HCT116 (cell line): Measurements from ENCODE around the gene CEBPA. TPM values are rescaled to one million over a fixed set of nuclear protein-coding genes. Genes with fewer than 3 reads are reported as not detected.

Source experiments
- ATAC-seq: fragments of 200-7000 bp; cut with Tn5 transposase; 2 replicates; pipeline ENCODE4 v1.9.1; 2020; ENCODE audit warnings: mild to moderate bottlenecking, moderate library complexity
- BruUV-seq: library from RNA; stranded (reverse); fragments of 400-500 nt; replicated peaks from 2 replicates; lab custom pipeline; 2021; lab: Mats Ljungman, UMichigan
- CTCF ChIA-PET: fragments of 300-600 bp; sonication (Branson Sonifier 250); formaldehyde crosslinking; loops from one replicate; lab custom pipeline; 2021; ENCODE audit warnings: antibody characterized with exemption; lab: Charles Lee
- POLR2A ChIA-PET: fragments of 300-600, 350-600 bp; sonication (Branson Sonifier 250); formaldehyde crosslinking; loops from one replicate; lab custom pipeline; 2021; ENCODE audit warnings: antibody characterized with exemption; lab: Charles Lee
- RAD21 ChIA-PET, 2 experiments: fragments of 300-600 bp; sonication (Branson Sonifier 250); formaldehyde crosslinking; loops; one replicate each; lab custom pipeline; 2023; ENCODE audit warnings: low total read pairs in 2 of 2; ENCODE audit not compliant: uncharacterized antibody in 2 of 2, unreplicated experiment in 2 of 2, low non-redundant PET in 1 of 2; lab: Charles Lee
- DNase-seq: peaks from one replicate; pipeline ENCODE4 v3.0.0-alpha.2; 2010; ENCODE audit warnings: low read depth, low spot score
- H2AFZ ChIP-seq: fragments of 200-600 bp; shearing (Covaris generic), sonication (generic); 2 replicates; pipeline ENCODE4 v1.6.1; 2017; ENCODE audit warnings: low read depth, mixed run types, mixed read lengths, antibody characterized with exemption, low read length; ENCODE audit not compliant: poor library complexity, severe bottlenecking
- H3K27ac ChIP-seq: 2 replicates; pipeline ENCODE4 v1.5.1; 2012; ENCODE audit warnings: low read depth, low read length
- H3K27me3 ChIP-seq: fragments of 200-600 bp; sonication (generic); 2 replicates; pipeline ENCODE4 v1.6.1; 2016; ENCODE audit warnings: mixed run types, low read length, mixed read lengths; ENCODE audit not compliant: insufficient read depth
- H3K36me3 ChIP-seq, 2 experiments: fragments of 200-500 bp in 1 of 2; fragments of 200-600 bp in 1 of 2; sonication (Bioruptor generic) in 1 of 2; sonication (generic) in 1 of 2; 2 replicates each; pipeline versions ENCODE4 v1.5.1 to v1.6.1; 2014 to 2016; ENCODE audit warnings: low read length in 2 of 2, inconsistent platforms in 1 of 2, mixed read lengths in 1 of 2, mixed run types in 1 of 2; ENCODE audit not compliant: insufficient read depth in 2 of 2, control insufficient read depth in 1 of 2
- H3K4me1 ChIP-seq, 2 experiments: fragments of 200-600 bp in 1 of 2; sonication (generic) in 1 of 2; 2 replicates each; pipeline versions ENCODE4 v1.5.1 to v1.6.1; 2012 to 2017; ENCODE audit warnings: low read length in 2 of 2, inconsistent platforms in 1 of 2, mild to moderate bottlenecking in 1 of 2, mixed read lengths in 1 of 2, mixed run types in 1 of 2, moderate library complexity in 1 of 2; ENCODE audit not compliant: insufficient read depth in 2 of 2, control insufficient read depth in 1 of 2
- H3K4me2 ChIP-seq: fragments of 200-600 bp; sonication (generic); 2 replicates; pipeline ENCODE4 v1.6.1; 2017; ENCODE audit warnings: mixed run types, low read length, mixed read lengths
- H3K4me3 ChIP-seq, 2 experiments: fragments of 200-600 bp in 1 of 2; sonication (generic) in 1 of 2; replicated peaks in 1 of 2; 2 replicates each; pipeline ENCODE4 v1.5.1; 2011 to 2016; ENCODE audit warnings: low read length in 2 of 2, control low read depth in 1 of 2, low read depth in 1 of 2, mild to moderate bottlenecking in 1 of 2, mixed read lengths in 1 of 2, mixed run types in 1 of 2
- H3K79me2 ChIP-seq: fragments of 200-600 bp; sonication (generic); 2 replicates; pipeline ENCODE4 v1.6.1; 2017; ENCODE audit warnings: mild to moderate bottlenecking, mixed run types, low read length, moderate library complexity, mixed read lengths; ENCODE audit not compliant: insufficient read depth
- H3K9ac ChIP-seq: fragments of 200-600 bp; sonication (generic); 2 replicates; pipeline ENCODE4 v1.6.1; 2016; ENCODE audit warnings: low read length, mixed read lengths
- H3K9me2 ChIP-seq: fragments of 200-600 bp; sonication (generic), shearing (Covaris generic); 2 replicates; pipeline ENCODE4 v1.6.1; 2017; ENCODE audit warnings: mixed run types, mild to moderate bottlenecking, moderate library complexity; ENCODE audit not compliant: insufficient read depth
- H3K9me3 ChIP-seq, 2 experiments: fragments of 200-500 bp in 1 of 2; fragments of 200-600 bp in 1 of 2; sonication (Bioruptor generic) in 1 of 2; sonication (generic) in 1 of 2; 2 replicates each; pipeline ENCODE4 v1.6.1; 2014 to 2017; ENCODE audit warnings: low read length in 2 of 2, mixed read lengths in 2 of 2, inconsistent platforms in 1 of 2, low read depth in 1 of 2, mild to moderate bottlenecking in 1 of 2, mixed run types in 1 of 2, moderate library complexity in 1 of 2; ENCODE audit not compliant: control insufficient read depth in 1 of 2, insufficient read depth in 1 of 2
- H4K20me1 ChIP-seq: fragments of 200-600 bp; sonication (generic), shearing (Covaris generic); 2 replicates; pipeline ENCODE4 v1.6.1; 2017; ENCODE audit warnings: mixed run types, mild to moderate bottlenecking, moderate library complexity; ENCODE audit not compliant: insufficient read depth
- CBX3 ChIP-seq: IDR thresholded peaks from 2 replicates; pipeline ENCODE4 v1.6.1; 2012; ENCODE audit warnings: low read depth
- CEBPB ChIP-seq: IDR thresholded peaks from 2 replicates; pipeline ENCODE4 v1.6.1; 2012; ENCODE audit warnings: low read depth
- EGR1 ChIP-seq: IDR thresholded peaks from 2 replicates; pipeline ENCODE4 v1.6.1; 2012; ENCODE audit warnings: low read depth
- ELF1 ChIP-seq: IDR thresholded peaks from 2 replicates; pipeline ENCODE4 v1.6.1; 2012; ENCODE audit warnings: low read depth, borderline replicate concordance
- EZH2 ChIP-seq: fragments of 200-600 bp; sonication (generic); IDR thresholded peaks from 2 replicates; pipeline ENCODE4 v1.6.1; 2017; ENCODE audit warnings: antibody characterized with exemption, mixed run types
- EZH2phosphoT487 ChIP-seq: fragments of 200-600 bp; IDR thresholded peaks from 2 replicates; pipeline ENCODE4 v1.6.1; 2018; ENCODE audit warnings: antibody characterized with exemption, borderline replicate concordance
- JUND ChIP-seq: IDR thresholded peaks from 2 replicates; pipeline ENCODE4 v1.6.1; 2012
- POLR2A ChIP-seq: IDR thresholded peaks from 2 replicates; pipeline ENCODE4 v1.7.0; 2011; ENCODE audit warnings: borderline replicate concordance; ENCODE audit not compliant: insufficient read depth, insufficient read length; ENCODE audit errors: extremely low read depth
- POLR2AphosphoS5 ChIP-seq: IDR thresholded peaks from 2 replicates; pipeline ENCODE4 v1.6.1; 2011; ENCODE audit warnings: mild to moderate bottlenecking, low read depth, low read length, moderate library complexity
- RAD21 ChIP-seq: IDR thresholded peaks from 2 replicates; pipeline ENCODE4 v1.6.1; 2012; ENCODE audit warnings: low read depth, mild to moderate bottlenecking
- REST ChIP-seq: IDR thresholded peaks from 2 replicates; pipeline ENCODE4 v1.6.1; 2012; ENCODE audit warnings: low read depth
- SP1 ChIP-seq: IDR thresholded peaks from 2 replicates; pipeline ENCODE4 v1.6.1; 2012; ENCODE audit warnings: low read depth
- SRF ChIP-seq: IDR thresholded peaks from 2 replicates; pipeline ENCODE4 v1.6.1; 2012; ENCODE audit warnings: low read depth
- TCF7L2 ChIP-seq: IDR thresholded peaks from 2 replicates; pipeline ENCODE4 v1.7.0; 2011; ENCODE audit warnings: borderline replicate concordance, inconsistent platforms; ENCODE audit not compliant: insufficient read depth, insufficient read length; ENCODE audit errors: extremely low read depth
- YY1 ChIP-seq: IDR thresholded peaks from 2 replicates; pipeline ENCODE4 v1.6.1; 2011; ENCODE audit warnings: low read length, low read depth, moderate library complexity, mild to moderate bottlenecking; ENCODE audit not compliant: insufficient replicate concordance; ENCODE audit errors: extremely low read depth
- ZFX ChIP-seq: fragments of 450-650 bp; IDR thresholded peaks from 2 replicates; pipeline ENCODE4 v1.6.1; 2017
- ZNF274 ChIP-seq: fragments of 200-500 bp; sonication (Bioruptor generic); IDR thresholded peaks from 2 replicates; pipeline ENCODE4 v1.6.1; 2014; ENCODE audit warnings: mild to moderate bottlenecking, low read depth, low read length, inconsistent platforms
- intact Hi-C: fragments of 100-400 bp; cut with micrococcal nuclease; formaldehyde crosslinking; loops from 2 replicates; pipeline ENCODE4 v1.10.0; 2022
- total RNA-seq: library from RNA; stranded (reverse); gene quantifications from one replicate; pipeline ENCODE4 v1.2.1, GENCODE V29; 2021; ENCODE audit not compliant: unreplicated experiment
- TF ChIP-seq, protein P1 (sequence below), 3 experiments: fragments of 200-600 bp in 1 of 3; sonication (generic) in 1 of 3; IDR thresholded peaks in 2 of 3; conservative IDR thresholded peaks in 1 of 3; 2 replicates each; pipeline ENCODE4 v1.5.1; 2012 to 2017; ENCODE audit warnings: low read depth in 2 of 3, low read length in 2 of 3, antibody characterized with exemption in 1 of 3, borderline replicate concordance in 1 of 3, control low read depth in 1 of 3, mild to moderate bottlenecking in 1 of 3, mixed read lengths in 1 of 3, mixed run types in 1 of 3, moderate library complexity in 1 of 3; ENCODE audit not compliant: insufficient read depth in 1 of 3
- TF ChIP-seq, protein P2 (sequence below): IDR thresholded peaks from 2 replicates; pipeline ENCODE4 v1.6.1; 2011; ENCODE audit warnings: mild to moderate bottlenecking, low read length, moderate library complexity; ENCODE audit not compliant: insufficient replicate concordance; ENCODE audit errors: extremely low read depth
- TF ChIP-seq, protein P3 (sequence below): IDR thresholded peaks from 2 replicates; pipeline ENCODE4 v1.6.1; 2012

CEBPA gene
- total RNA-seq, 1 experiment from 2014 or later: 7.0 TPM

DNA sequence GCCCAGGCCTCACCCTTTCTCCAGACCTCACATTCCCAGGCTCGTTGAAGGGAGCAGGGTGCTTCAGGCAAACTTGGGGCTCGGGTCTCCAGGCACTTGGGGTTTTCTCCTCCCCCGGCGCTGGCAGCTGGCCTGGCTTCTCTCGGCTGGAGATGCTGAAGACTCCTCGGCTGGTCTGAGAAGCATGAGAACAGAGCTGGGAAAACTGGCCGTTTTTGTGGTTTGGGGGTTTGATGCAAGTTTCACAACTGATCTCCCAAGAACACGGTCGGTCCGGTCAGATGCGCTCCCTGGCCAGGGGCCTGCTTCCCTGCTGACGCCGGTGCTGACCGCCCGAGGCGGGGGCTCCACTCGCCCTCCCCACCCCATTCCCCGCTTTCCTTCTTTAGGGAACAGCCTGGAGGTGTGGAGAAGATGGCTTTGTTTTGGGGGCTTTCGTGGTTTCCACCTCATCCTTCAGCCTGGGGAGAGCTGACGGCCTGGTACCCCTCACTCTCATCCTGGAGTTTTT, 35.3 kb downstream of the CEBPA start:
- no peak for TF ChIP-seq EZH2
- TF ChIP-seq, protein P1, sequence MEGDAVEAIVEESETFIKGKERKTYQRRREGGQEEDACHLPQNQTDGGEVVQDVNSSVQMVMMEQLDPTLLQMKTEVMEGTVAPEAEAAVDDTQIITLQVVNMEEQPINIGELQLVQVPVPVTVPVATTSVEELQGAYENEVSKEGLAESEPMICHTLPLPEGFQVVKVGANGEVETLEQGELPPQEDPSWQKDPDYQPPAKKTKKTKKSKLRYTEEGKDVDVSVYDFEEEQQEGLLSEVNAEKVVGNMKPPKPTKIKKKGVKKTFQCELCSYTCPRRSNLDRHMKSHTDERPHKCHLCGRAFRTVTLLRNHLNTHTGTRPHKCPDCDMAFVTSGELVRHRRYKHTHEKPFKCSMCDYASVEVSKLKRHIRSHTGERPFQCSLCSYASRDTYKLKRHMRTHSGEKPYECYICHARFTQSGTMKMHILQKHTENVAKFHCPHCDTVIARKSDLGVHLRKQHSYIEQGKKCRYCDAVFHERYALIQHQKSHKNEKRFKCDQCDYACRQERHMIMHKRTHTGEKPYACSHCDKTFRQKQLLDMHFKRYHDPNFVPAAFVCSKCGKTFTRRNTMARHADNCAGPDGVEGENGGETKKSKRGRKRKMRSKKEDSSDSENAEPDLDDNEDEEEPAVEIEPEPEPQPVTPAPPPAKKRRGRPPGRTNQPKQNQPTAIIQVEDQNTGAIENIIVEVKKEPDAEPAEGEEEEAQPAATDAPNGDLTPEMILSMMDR (IDR thresholded peaks at IDR 0.05 in 2 of 3, conservative IDR thresholded peaks at IDR 0.05 in 1 of 3; ENCODE audit: borderline replicate concordance in 1 of 3, insufficient read depth in 1 of 3, low read depth in 2 of 3, low read length in 2 of 3): no peak
- TF ChIP-seq ZNF274: no peak
- no peak for TF ChIP-seq EGR1
- TF ChIP-seq, protein P2, sequence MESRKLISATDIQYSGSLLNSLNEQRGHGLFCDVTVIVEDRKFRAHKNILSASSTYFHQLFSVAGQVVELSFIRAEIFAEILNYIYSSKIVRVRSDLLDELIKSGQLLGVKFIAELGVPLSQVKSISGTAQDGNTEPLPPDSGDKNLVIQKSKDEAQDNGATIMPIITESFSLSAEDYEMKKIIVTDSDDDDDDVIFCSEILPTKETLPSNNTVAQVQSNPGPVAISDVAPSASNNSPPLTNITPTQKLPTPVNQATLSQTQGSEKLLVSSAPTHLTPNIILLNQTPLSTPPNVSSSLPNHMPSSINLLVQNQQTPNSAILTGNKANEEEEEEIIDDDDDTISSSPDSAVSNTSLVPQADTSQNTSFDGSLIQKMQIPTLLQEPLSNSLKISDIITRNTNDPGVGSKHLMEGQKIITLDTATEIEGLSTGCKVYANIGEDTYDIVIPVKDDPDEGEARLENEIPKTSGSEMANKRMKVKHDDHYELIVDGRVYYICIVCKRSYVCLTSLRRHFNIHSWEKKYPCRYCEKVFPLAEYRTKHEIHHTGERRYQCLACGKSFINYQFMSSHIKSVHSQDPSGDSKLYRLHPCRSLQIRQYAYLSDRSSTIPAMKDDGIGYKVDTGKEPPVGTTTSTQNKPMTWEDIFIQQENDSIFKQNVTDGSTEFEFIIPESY: no peak
- TF ChIP-seq YY1: no peak
- TF ChIP-seq JUND: no peak
- TF ChIP-seq ZFX: no peak
- no peak for TF ChIP-seq RAD21
- no peak for TF ChIP-seq SP1
- no peak for TF ChIP-seq POLR2AphosphoS5
- no peak for TF ChIP-seq SRF
- no peak for TF ChIP-seq REST
- TF ChIP-seq TCF7L2: no peak
- TF ChIP-seq CBX3: no peak
- TF ChIP-seq ELF1: no peak
- no peak for TF ChIP-seq CEBPB
- TF ChIP-seq, protein P3, sequence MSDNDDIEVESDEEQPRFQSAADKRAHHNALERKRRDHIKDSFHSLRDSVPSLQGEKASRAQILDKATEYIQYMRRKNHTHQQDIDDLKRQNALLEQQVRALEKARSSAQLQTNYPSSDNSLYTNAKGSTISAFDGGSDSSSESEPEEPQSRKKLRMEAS: no peak
- TF ChIP-seq POLR2A: no peak
- TF ChIP-seq EZH2phosphoT487: no peak
- no peaks in the 10 kb centered on the region for H4K20me1 ChIP-seq
- no peak for DNase-seq
- ATAC-seq: no peak
- no peaks in the 10 kb centered on the region for H3K36me3 ChIP-seq
- no peak overlapping the region for H3K9ac ChIP-seq
- H3K9me3 ChIP-seq: no peaks in the 10 kb centered on the region
- ChIA-PET CTCF (no interaction called here), POLR2A (no interaction called here), RAD21 (no interaction called here)
- H2AFZ ChIP-seq: no peak overlapping the region
- no peaks in the 10 kb centered on the region for H3K4me1 ChIP-seq
- intact Hi-C loops: no loop called here
- no peaks in the 10 kb centered on the region for H3K9me2 ChIP-seq
- no TSS peak for BruUV-seq
- H3K79me2 ChIP-seq: no peaks in the 10 kb centered on the region
- H3K4me3 ChIP-seq: no peak overlapping the region
- H3K4me2 ChIP-seq: no peak overlapping the region
- H3K27me3 ChIP-seq: no peaks in the 10 kb centered on the region
- no peak overlapping the region for H3K27ac ChIP-seq
